Retinal pigment epithelial cell (primary cell): ENCODE measurements around the gene SLC13A3.

Experiments used
- DNase-seq: peaks from one replicate; pipeline ENCODE4 v3.0.0-alpha.2; 2010; ENCODE audit warnings: low read depth
- H3K4me3 ChIP-seq: 2 replicates; pipeline ENCODE4 v1.5.1; 2011; ENCODE audit warnings: mild to moderate bottlenecking, low read length, control low read depth, moderate library complexity
- CTCF ChIP-seq: conservative IDR thresholded peaks from 2 replicates; pipeline ENCODE4 v1.5.1; 2011; ENCODE audit warnings: low read depth, low read length, control low read depth, inconsistent platforms

The SLC13A3 gene

GRCh38 chr20:46614503-46614902, 36.8 kb downstream of the SLC13A3 start:
- DNase-seq: no peak
- TF ChIP-seq CTCF: no peak
- no peak overlapping the region for H3K4me3 ChIP-seq

- no peak for TF ChIP-seq CTCF
- no peak overlapping the region for H3K4me3 ChIP-seq
Measured at GRCh38 chr20:46610145-46610544, 41.1 kb downstream of the SLC13A3 start.

GRCh38 chr20:46609043-46609442, 42.2 kb downstream of the SLC13A3 start:
- no peak overlapping the region for H3K4me3 ChIP-seq
- DNase-seq: no peak
- TF ChIP-seq CTCF: no peak

More at GRCh38 chr20:46610145-46610544, 41.1 kb downstream of the SLC13A3 start:
- DNase-seq: no peak

GRCh38 chr20:46607849-46608497, 43.3 kb downstream of the SLC13A3 start:
- DNase-seq: no peak
- no peak for TF ChIP-seq CTCF
- no peak overlapping the region for H3K4me3 ChIP-seq

GRCh38 chr20:46607191-46607848, 43.9 kb downstream of the SLC13A3 start:
- no peak for DNase-seq
- no peak for TF ChIP-seq CTCF
- no peak overlapping the region for H3K4me3 ChIP-seq

- TF ChIP-seq CTCF: no peak
- DNase-seq: no peak
- H3K4me3 ChIP-seq: no peak overlapping the region
Measured at GRCh38 chr20:46606817-46607190, 44.5 kb downstream of the SLC13A3 start.
